ENCODE results near the gene DDO.

The DDO gene

DNA sequence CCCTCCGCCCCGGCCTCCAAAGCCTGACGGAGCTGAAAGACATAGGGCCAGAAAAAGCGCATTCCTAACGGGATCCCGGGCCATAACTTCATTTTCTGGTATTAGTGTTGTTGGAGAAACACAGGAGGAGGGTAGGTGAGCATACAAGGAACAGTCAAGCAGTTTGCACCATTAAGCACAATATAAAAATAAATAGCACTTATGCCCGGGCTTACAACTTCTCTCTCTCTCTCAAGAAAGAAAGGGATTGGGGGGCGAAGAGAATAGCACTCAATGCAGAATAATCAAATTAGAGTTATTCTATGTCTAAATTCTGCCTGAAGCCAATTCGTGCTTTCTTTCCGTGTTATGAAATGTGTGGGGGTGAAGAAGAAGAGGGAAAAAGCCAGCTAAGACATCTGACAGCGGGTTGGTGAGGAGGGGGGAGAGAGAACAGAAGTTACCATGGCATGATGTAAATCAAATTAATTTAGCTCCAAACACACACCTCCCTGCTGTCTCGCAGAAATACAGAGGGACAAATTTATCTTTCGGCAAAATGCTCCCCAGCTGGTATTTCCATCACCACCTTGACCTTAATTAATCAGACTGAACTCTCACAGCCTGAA, 56.7 kb downstream of the DDO start (continued):
- TF ChIP-seq, protein P1, sequence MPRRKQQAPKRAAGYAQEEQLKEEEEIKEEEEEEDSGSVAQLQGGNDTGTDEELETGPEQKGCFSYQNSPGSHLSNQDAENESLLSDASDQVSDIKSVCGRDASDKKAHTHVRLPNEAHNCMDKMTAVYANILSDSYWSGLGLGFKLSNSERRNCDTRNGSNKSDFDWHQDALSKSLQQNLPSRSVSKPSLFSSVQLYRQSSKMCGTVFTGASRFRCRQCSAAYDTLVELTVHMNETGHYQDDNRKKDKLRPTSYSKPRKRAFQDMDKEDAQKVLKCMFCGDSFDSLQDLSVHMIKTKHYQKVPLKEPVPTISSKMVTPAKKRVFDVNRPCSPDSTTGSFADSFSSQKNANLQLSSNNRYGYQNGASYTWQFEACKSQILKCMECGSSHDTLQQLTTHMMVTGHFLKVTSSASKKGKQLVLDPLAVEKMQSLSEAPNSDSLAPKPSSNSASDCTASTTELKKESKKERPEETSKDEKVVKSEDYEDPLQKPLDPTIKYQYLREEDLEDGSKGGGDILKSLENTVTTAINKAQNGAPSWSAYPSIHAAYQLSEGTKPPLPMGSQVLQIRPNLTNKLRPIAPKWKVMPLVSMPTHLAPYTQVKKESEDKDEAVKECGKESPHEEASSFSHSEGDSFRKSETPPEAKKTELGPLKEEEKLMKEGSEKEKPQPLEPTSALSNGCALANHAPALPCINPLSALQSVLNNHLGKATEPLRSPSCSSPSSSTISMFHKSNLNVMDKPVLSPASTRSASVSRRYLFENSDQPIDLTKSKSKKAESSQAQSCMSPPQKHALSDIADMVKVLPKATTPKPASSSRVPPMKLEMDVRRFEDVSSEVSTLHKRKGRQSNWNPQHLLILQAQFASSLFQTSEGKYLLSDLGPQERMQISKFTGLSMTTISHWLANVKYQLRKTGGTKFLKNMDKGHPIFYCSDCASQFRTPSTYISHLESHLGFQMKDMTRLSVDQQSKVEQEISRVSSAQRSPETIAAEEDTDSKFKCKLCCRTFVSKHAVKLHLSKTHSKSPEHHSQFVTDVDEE (CRISPR knock-in tag; IDR thresholded peaks at IDR 0.05) = no peak
- no peak for TF ChIP-seq ARNTL (CRISPR knock-in tag; IDR thresholded peaks at IDR 0.05; ENCODE audit: borderline replicate concordance, low read depth)
- TF ChIP-seq ZNF565 (CRISPR knock-in tag; conservative IDR thresholded peaks at IDR 0.05; ENCODE audit: low read depth) = no peak
- TF ChIP-seq PPARA (CRISPR knock-in tag; IDR thresholded peaks at IDR 0.05; ENCODE audit: borderline replicate concordance) = no peak

DNA sequence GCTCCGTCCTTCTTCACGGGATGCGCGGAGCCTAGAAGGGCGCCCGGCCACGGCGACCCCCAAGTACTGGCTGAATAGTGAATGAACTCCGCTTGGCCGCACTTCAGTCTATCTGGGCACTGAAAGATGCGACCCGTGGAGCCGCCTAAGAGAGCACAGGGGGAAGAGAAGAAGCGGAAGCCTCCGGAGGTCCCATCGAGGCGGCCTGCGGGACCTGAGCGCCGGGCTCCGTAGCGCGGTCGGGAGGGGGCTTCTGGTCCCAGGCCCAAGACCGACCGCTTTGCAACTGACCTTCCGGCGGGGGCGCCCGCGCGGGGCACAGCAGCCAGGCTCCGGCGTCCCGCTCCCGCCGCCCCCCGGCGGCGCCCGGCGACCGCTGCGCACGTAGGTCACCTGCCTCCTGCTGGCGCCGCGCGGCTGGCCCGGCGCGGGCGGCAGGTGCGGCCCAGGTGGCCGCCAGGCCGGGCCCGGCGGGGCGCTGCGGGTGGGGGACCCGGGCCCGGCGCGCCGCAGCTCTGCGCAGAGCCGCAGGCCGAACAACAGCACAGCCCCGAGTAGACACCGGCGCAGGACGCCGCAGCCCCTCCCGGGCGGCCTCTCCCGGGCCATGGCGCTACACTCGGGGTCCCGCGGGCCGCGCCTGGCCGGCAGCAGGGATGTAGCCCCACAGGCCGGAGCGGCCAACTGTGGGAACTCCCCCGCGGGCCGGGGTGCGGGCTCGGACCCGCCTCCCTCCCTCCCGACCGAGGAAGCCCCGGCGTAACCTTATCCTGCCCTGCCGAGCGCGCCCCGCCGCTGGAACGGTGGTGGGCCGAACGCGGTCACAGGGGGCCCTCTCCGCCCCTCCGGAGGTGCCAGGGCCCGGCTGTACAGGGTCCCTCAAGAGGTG, 57.5 kb downstream of the DDO start, which contains the start of gene METTL24:
Gene METTL24 (minus strand): TSS at position 686 of the 889 bp plus-strand sequence. CDS start 77 bp downstream, at position 609.
- peak; percentile 77 for ATAC-seq
- TF ChIP-seq ESRRG (CRISPR knock-in tag; IDR thresholded peaks at IDR 0.05) = no peak
- TF ChIP-seq ZNF565 (CRISPR knock-in tag; conservative IDR thresholded peaks at IDR 0.05; ENCODE audit: low read depth) = no peak
- TF ChIP-seq TOX (CRISPR knock-in tag; IDR thresholded peaks at IDR 0.05; ENCODE audit: borderline replicate concordance) = no peak
- TF ChIP-seq, protein P2, sequence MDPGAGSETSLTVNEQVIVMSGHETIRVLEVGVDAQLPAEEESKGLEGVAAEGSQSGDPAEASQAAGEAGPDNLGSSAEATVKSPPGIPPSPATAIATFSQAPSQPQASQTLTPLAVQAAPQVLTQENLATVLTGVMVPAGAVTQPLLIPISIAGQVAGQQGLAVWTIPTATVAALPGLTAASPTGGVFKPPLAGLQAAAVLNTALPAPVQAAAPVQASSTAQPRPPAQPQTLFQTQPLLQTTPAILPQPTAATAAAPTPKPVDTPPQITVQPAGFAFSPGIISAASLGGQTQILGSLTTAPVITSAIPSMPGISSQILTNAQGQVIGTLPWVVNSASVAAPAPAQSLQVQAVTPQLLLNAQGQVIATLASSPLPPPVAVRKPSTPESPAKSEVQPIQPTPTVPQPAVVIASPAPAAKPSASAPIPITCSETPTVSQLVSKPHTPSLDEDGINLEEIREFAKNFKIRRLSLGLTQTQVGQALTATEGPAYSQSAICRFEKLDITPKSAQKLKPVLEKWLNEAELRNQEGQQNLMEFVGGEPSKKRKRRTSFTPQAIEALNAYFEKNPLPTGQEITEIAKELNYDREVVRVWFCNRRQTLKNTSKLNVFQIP (CRISPR knock-in tag; IDR thresholded peaks at IDR 0.05; ENCODE audit: borderline replicate concordance, low read depth) = no peak
- no peak for TF ChIP-seq TCF4 (CRISPR knock-in tag; IDR thresholded peaks at IDR 0.05; ENCODE audit: borderline replicate concordance)
- TF ChIP-seq GLIS3 (CRISPR knock-in tag; IDR thresholded peaks at IDR 0.05) = no peak
- no peak for TF ChIP-seq ZNF70 (CRISPR knock-in tag; IDR thresholded peaks at IDR 0.05)
- no peak for TF ChIP-seq CSDC2 (CRISPR knock-in tag; IDR thresholded peaks at IDR 0.05)
- TF ChIP-seq, protein P3, sequence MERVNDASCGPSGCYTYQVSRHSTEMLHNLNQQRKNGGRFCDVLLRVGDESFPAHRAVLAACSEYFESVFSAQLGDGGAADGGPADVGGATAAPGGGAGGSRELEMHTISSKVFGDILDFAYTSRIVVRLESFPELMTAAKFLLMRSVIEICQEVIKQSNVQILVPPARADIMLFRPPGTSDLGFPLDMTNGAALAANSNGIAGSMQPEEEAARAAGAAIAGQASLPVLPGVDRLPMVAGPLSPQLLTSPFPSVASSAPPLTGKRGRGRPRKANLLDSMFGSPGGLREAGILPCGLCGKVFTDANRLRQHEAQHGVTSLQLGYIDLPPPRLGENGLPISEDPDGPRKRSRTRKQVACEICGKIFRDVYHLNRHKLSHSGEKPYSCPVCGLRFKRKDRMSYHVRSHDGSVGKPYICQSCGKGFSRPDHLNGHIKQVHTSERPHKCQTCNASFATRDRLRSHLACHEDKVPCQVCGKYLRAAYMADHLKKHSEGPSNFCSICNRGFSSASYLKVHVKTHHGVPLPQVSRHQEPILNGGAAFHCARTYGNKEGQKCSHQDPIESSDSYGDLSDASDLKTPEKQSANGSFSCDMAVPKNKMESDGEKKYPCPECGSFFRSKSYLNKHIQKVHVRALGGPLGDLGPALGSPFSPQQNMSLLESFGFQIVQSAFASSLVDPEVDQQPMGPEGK (CRISPR knock-in tag; IDR thresholded peaks at IDR 0.05; ENCODE audit: borderline replicate concordance) = no peak
- TF ChIP-seq ZNF8 (CRISPR knock-in tag; IDR thresholded peaks at IDR 0.05) = no peak
- no peak for TF ChIP-seq ARNTL (CRISPR knock-in tag; IDR thresholded peaks at IDR 0.05; ENCODE audit: borderline replicate concordance, low read depth)
- no peak for TF ChIP-seq ZFP30 (CRISPR knock-in tag; IDR thresholded peaks at IDR 0.05)
- TF ChIP-seq, protein P4, sequence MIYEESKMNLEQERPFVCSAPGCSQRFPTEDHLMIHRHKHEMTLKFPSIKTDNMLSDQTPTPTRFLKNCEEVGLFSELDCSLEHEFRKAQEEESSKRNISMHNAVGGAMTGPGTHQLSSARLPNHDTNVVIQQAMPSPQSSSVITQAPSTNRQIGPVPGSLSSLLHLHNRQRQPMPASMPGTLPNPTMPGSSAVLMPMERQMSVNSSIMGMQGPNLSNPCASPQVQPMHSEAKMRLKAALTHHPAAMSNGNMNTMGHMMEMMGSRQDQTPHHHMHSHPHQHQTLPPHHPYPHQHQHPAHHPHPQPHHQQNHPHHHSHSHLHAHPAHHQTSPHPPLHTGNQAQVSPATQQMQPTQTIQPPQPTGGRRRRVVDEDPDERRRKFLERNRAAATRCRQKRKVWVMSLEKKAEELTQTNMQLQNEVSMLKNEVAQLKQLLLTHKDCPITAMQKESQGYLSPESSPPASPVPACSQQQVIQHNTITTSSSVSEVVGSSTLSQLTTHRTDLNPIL (CRISPR knock-in tag; IDR thresholded peaks at IDR 0.05; ENCODE audit: low read depth) = no peak

DNA sequence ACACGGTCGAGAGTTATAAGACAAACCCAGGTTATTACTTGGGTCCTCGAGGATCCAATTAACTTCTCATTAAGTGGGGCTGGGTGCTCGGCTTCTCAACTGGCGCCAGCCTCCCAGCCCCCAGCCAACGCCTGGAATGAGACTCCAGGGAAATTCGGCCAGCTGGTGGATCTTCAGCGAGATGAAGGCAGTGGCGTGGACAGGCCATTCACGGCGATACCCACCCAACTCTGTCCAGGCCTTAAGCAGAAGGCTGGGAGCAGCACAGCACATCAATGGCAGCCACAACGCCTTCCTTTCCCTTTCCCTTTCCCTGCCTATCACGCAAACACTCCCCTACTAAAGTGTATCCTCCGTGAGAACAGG, 58.1 kb downstream of the DDO start:
- ATAC-seq = no peak
- TF ChIP-seq ZNF8 (CRISPR knock-in tag; IDR thresholded peaks at IDR 0.05) = no peak
- TF ChIP-seq, protein P4 (CRISPR knock-in tag; IDR thresholded peaks at IDR 0.05; ENCODE audit: low read depth) = no peak
- no peak for TF ChIP-seq ISL1 (CRISPR knock-in tag; IDR thresholded peaks at IDR 0.05)
- TF ChIP-seq ZNF70 (CRISPR knock-in tag; IDR thresholded peaks at IDR 0.05) = no peak
- no peak for TF ChIP-seq ZFP30 (CRISPR knock-in tag; IDR thresholded peaks at IDR 0.05)
- no peak for TF ChIP-seq TOX (CRISPR knock-in tag; IDR thresholded peaks at IDR 0.05; ENCODE audit: borderline replicate concordance)
- no peak for TF ChIP-seq BACH2 (CRISPR knock-in tag; IDR thresholded peaks at IDR 0.05; ENCODE audit: borderline replicate concordance)
- TF ChIP-seq ESRRG (CRISPR knock-in tag; IDR thresholded peaks at IDR 0.05) = no peak
- TF ChIP-seq PPARA (CRISPR knock-in tag; IDR thresholded peaks at IDR 0.05; ENCODE audit: borderline replicate concordance) = no peak
- TF ChIP-seq, protein P3 (CRISPR knock-in tag; IDR thresholded peaks at IDR 0.05; ENCODE audit: borderline replicate concordance) = no peak
- no peak for TF ChIP-seq RARB (CRISPR knock-in tag; IDR thresholded peaks at IDR 0.05)
- TF ChIP-seq ZC3H10 (CRISPR knock-in tag; IDR thresholded peaks at IDR 0.05) = no peak
- no peak for TF ChIP-seq OSR1 (CRISPR knock-in tag; IDR thresholded peaks at IDR 0.05)
- TF ChIP-seq SNAI2 (CRISPR knock-in tag; IDR thresholded peaks at IDR 0.05) = no peak
- no peak for TF ChIP-seq CSDC2 (CRISPR knock-in tag; IDR thresholded peaks at IDR 0.05)
- TF ChIP-seq, protein P5, sequence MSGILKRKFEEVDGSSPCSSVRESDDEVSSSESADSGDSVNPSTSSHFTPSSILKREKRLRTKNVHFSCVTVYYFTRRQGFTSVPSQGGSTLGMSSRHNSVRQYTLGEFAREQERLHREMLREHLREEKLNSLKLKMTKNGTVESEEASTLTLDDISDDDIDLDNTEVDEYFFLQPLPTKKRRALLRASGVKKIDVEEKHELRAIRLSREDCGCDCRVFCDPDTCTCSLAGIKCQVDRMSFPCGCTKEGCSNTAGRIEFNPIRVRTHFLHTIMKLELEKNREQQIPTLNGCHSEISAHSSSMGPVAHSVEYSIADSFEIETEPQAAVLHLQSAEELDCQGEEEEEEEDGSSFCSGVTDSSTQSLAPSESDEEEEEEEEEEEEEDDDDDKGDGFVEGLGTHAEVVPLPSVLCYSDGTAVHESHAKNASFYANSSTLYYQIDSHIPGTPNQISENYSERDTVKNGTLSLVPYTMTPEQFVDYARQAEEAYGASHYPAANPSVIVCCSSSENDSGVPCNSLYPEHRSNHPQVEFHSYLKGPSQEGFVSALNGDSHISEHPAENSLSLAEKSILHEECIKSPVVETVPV (CRISPR knock-in tag; IDR thresholded peaks at IDR 0.05) = no peak
- TF ChIP-seq GLIS3 (CRISPR knock-in tag; IDR thresholded peaks at IDR 0.05) = no peak
- no peak for TF ChIP-seq TCF4 (CRISPR knock-in tag; IDR thresholded peaks at IDR 0.05; ENCODE audit: borderline replicate concordance)

Measured in SK-N-SH treated with all-trans-retinoic acid at 6 μM for 48 hours (cell line).